AG04450 (cell line): ENCODE data around the gene ZBED2. TPM values are rescaled to one million over a fixed set of nuclear protein-coding genes. Genes with fewer than 3 reads are reported as not detected.

Experiments
- CTCF ChIA-PET: fragments of 300-600, 350-600 bp; formaldehyde crosslinking; extraction: SDS; loops from one replicate; lab custom pipeline; 2022; ENCODE audit warnings: antibody characterized with exemption, inconsistent platforms; lab: Charles Lee
- POLR2A ChIA-PET: fragments of 350-600 bp; formaldehyde crosslinking; extraction: SDS; loops from one replicate; lab custom pipeline; 2021; ENCODE audit warnings: antibody characterized with exemption, inconsistent platforms; lab: Yijun Ruan, JAX
- DNase-seq: peaks from one replicate; pipeline ENCODE4 v3.0.0-alpha.2; 2011; ENCODE audit warnings: low read depth, low spot score
- H3K27ac ChIP-seq: one replicate; pipeline ENCODE4 v1.5.1; 2012; ENCODE audit warnings: low read depth, low read length, control low read depth
- H3K27me3 ChIP-seq: one replicate; pipeline ENCODE4 v1.6.0; 2012; ENCODE audit warnings: low read length; ENCODE audit not compliant: control insufficient read depth, insufficient read depth
- H3K4me3 ChIP-seq: 2 replicates; pipeline ENCODE4 v1.5.1; 2011; ENCODE audit warnings: mild to moderate bottlenecking, low read depth, low read length, control low read depth
- H3K9me3 ChIP-seq: 2 replicates; pipeline ENCODE4 v1.5.1; 2012; ENCODE audit warnings: low read length; ENCODE audit not compliant: control insufficient read depth, insufficient read depth
- polyA plus RNA-seq: library from polyadenylated mRNA; depleted of rRNA; stranded (reverse); fragments of >200 nt; gene quantifications from 2 replicates; pipeline ENCODE4 v1.2.3, GENCODE V29; 2011
- TF ChIP-seq, protein P1 (sequence below): IDR thresholded peaks from 2 replicates; pipeline ENCODE4 v1.5.1; 2011; ENCODE audit warnings: low read depth, low read length, control low read depth, inconsistent platforms

Gene ZBED2
- polyA plus RNA-seq, 1 experiment: 0.14 TPM

DNA sequence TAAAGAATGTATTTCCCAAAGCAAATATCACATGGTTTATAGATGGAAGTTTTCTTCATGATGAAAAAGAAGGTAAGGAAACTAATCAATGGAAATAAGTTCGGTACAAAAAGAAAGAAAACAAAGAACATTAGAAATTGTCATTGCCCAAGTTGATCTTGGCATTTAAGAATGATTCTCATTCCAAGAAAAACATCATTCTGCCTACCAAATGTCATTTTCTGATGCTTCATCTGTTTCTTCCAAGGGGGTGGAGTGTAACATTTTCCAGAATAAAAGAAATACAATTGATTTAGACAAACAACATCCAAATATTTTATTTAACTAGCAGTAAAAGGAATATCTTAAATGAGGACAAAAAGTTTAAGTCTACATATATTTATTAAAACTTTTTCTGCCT is 3.0 kb upstream of the ZBED2 start:
- DNase-seq: no peak
- Histone ChIP-seq H3K27me3 (no peaks in the 10 kb centered on the region), H3K9me3 (peaks cover 4% of the 10 kb centered on the region; the same call in 1 of the 2 replicates), H3K4me3 (no peak overlapping the region), H3K27ac (no peak overlapping the region)
- CTCF ChIA-PET: interaction anchor here (3.0 kb wide), 1 partner anchor 20 kb away, joined by 14 read pairs; no protein-coding TSS in a partner anchor
- TF ChIP-seq, protein P1, sequence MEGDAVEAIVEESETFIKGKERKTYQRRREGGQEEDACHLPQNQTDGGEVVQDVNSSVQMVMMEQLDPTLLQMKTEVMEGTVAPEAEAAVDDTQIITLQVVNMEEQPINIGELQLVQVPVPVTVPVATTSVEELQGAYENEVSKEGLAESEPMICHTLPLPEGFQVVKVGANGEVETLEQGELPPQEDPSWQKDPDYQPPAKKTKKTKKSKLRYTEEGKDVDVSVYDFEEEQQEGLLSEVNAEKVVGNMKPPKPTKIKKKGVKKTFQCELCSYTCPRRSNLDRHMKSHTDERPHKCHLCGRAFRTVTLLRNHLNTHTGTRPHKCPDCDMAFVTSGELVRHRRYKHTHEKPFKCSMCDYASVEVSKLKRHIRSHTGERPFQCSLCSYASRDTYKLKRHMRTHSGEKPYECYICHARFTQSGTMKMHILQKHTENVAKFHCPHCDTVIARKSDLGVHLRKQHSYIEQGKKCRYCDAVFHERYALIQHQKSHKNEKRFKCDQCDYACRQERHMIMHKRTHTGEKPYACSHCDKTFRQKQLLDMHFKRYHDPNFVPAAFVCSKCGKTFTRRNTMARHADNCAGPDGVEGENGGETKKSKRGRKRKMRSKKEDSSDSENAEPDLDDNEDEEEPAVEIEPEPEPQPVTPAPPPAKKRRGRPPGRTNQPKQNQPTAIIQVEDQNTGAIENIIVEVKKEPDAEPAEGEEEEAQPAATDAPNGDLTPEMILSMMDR: no peak
- POLR2A ChIA-PET: no interaction called here

DNA sequence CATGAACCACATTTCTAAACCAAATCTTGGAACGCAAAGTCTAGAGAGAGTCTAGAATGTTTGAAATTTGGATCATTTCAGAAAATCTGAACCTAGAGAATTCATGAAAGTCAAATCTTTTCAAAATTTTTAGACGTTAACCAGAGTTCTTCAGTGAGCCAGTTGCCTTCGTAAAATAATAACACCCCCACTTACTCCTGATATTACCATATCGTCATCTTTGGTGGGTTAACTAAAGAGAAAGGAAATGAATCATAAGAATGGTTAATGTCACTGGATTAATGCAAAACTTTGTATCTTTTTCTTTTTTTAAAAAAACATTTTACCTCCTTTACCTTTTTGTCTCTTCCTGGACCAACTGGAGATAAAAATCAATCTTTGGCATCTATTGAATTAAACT is 1.2 kb upstream of the ZBED2 start:
- peaks cover 4% of the 10 kb centered on the region; the same call in 1 of the 2 replicates for H3K9me3 ChIP-seq
- ChIA-PET POLR2A (no interaction called here), CTCF (no interaction called here)
- H3K4me3 ChIP-seq: no peak overlapping the region
- TF ChIP-seq, protein P1: no peak
- H3K27me3 ChIP-seq: no peaks in the 10 kb centered on the region
- DNase-seq: no peak
- H3K27ac ChIP-seq: no peak overlapping the region

DNA sequence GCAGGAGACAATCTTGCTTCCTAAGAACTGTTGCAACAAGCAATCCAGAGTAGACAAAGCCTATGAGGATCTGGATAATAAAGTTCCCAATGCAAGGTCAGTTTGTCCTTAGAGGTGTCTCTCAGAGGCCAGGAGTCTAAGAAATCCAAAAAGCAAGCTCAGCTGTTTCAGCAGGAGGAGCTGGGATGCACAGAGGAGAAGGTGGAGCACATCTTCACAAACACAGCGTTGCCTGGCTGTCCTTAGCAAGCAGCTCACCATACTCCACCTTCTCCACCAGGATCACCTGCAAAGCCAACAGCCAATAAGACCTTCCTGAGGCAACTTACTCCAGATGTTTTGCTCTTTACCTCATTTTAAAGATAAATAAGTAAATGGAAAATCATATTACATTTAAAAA is 365 bp downstream of the ZBED2 start:
- ChIA-PET CTCF (interaction anchor here (0.8 to 3.9 kb wide), 4 partner anchors 17 to 97 kb away, joined by 3 to 20 read pairs (median 9); no protein-coding TSS in a partner anchor), POLR2A (interaction anchor here (0.6 kb wide), 1 partner anchor 137 kb away, joined by 3 read pairs; no protein-coding TSS in a partner anchor)
- Histone ChIP-seq H3K27ac (peak overlapping the region; percentile 65), H3K9me3 (peaks cover 4% of the 10 kb centered on the region; the same call in 1 of the 2 replicates), H3K4me3 (no peak overlapping the region), H3K27me3 (no peaks in the 10 kb centered on the region)
- DNase-seq: no peak
- TF ChIP-seq, protein P1: no peak

DNA sequence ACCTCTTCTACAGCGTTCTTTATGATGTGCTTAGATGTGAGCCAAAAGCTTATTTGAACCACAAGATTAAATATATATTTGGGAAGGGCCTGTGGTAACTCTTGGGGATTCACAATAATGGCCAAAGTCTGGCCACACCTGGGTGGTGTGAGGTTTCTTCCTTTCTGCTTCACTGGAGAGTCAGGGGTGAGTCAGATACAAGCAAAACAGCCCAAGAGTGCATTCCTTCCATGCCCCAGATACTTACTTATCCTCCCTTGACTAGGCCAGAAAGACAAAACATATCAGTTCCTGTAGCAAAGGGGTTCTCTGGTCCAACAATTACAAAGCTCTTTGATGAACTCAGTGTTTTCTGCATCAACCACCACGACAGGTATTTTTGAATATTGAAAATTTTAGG is 941 bp downstream of the ZBED2 start:
- CTCF ChIA-PET: interaction anchor here (0.8 to 3.9 kb wide), 4 partner anchors 16 to 97 kb away, joined by 3 to 20 read pairs (median 9); no protein-coding TSS in a partner anchor
- H3K27me3 ChIP-seq: no peaks in the 10 kb centered on the region
- DNase-seq: peak; percentile 72
- no peak overlapping the region for H3K4me3 ChIP-seq
- peaks cover 4% of the 10 kb centered on the region; the same call in 1 of the 2 replicates for H3K9me3 ChIP-seq
- H3K27ac ChIP-seq: peak overlapping the region; percentile 65
- POLR2A ChIA-PET: no interaction called here
- TF ChIP-seq, protein P1: no peak

DNA sequence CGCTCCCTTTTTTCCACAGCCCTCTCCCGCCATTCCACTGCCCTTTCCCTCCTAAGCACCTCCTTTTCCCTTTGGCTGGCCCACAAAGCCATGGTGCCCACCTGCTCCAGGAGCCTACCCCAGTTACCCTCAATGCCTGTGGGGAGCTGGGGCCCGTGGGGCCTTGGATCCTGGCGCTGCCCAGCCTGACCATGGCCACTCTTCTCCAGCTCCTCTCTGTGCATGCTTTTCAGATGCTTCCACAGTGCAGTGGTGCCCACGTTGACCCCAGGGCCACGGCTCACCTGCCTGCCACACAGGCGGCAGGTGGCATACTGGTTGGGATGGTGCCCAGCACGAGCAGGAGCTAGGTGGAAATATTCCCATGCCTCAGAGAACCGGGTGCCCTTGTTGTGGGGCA is 1.5 kb downstream of the ZBED2 start:
- CTCF ChIA-PET: interaction anchor here (2.9 to 3.9 kb wide), 2 partner anchors 15 to 98 kb away, joined by 15 to 20 read pairs; no protein-coding TSS in a partner anchor
- TF ChIP-seq, protein P1: no peak
- Histone ChIP-seq H3K27me3 (no peaks in the 10 kb centered on the region), H3K4me3 (no peak overlapping the region), H3K9me3 (peaks cover 4% of the 10 kb centered on the region; the same call in 1 of the 2 replicates), H3K27ac (peak overlapping the region; percentile 65)
- POLR2A ChIA-PET: no interaction called here
- DNase-seq: no peak
